Activated CD4-positive, alpha-beta T cell treated with anti-CD3 and anti-CD28 coated beads, Interleukin-2, amount 10 ng/mL, durations not matched to agents 7 days and 5 days (primary cell): ENCODE results near the gene RBM11. TPM values are rescaled to one million over a fixed set of nuclear protein-coding genes. Genes with fewer than 3 reads are reported as not detected.
A peak's percentile ranks its signal among the peaks of the same experiment; 100 is the strongest.

ENCODE experiments used
- CTCF ChIA-PET: fragments of 350-600 bp; sonication (Branson Sonifier 250); formaldehyde crosslinking; loops from one replicate; lab custom pipeline; 2021; ENCODE audit warnings: antibody characterized with exemption; lab: Charles Lee
- POLR2A ChIA-PET: fragments of 350-600 bp; sonication (Branson Sonifier 250); formaldehyde crosslinking; loops from one replicate; lab custom pipeline; 2021; ENCODE audit warnings: antibody characterized with exemption; lab: Charles Lee
- DNase-seq: peaks from one replicate; pipeline ENCODE4 v3.0.0-alpha.2; 2020
- H3K27ac Mint-ChIP-seq: one replicate; pipeline ENCODE4 v1.8.0; 2021; ENCODE audit warnings: mild to moderate bottlenecking, moderate library complexity, mixed read lengths
- H3K27me3 Mint-ChIP-seq: one replicate; pipeline ENCODE4 v1.8.0; 2021; ENCODE audit warnings: mixed read lengths
- H3K36me3 Mint-ChIP-seq: one replicate; pipeline ENCODE4 v1.8.0; 2021; ENCODE audit warnings: low read depth, mixed read lengths
- H3K4me1 Mint-ChIP-seq: one replicate; pipeline ENCODE4 v1.8.0; 2021; ENCODE audit warnings: mixed read lengths
- H3K4me3 Mint-ChIP-seq: one replicate; pipeline ENCODE4 v1.8.0; 2021; ENCODE audit warnings: mild to moderate bottlenecking, moderate library complexity, mixed read lengths
- H3K9me3 Mint-ChIP-seq: one replicate; pipeline ENCODE4 v1.8.0; 2021; ENCODE audit warnings: mixed read lengths
- total RNA-seq, 2 experiments: library from RNA; stranded (reverse); gene quantifications; one replicate each; pipeline ENCODE4 v1.2.3, GENCODE V29; 2021

The RBM11 gene
- total RNA-seq, 2 experiments from 2014 or later, result 1.6 to 1.8 TPM

GRCh38 chr21:14244911-14245310 is 29.0 kb downstream of the RBM11 start:
- no peak overlapping the region for H3K4me3 Mint-ChIP-seq
- ChIA-PET CTCF (interaction anchor here (0.7 kb wide), 1 partner anchor 15 kb away, joined by 3 read pairs; no protein-coding TSS in a partner anchor), POLR2A (no interaction called here)
- peaks cover 8% of the 10 kb centered on the region for H3K27me3 Mint-ChIP-seq
- no peaks in the 10 kb centered on the region for H3K9me3 Mint-ChIP-seq
- H3K27ac Mint-ChIP-seq, result no peak overlapping the region
- H3K36me3 Mint-ChIP-seq, result no peaks in the 10 kb centered on the region
- no peak for DNase-seq
- peaks cover 6% of the 10 kb centered on the region for H3K4me1 Mint-ChIP-seq

GRCh38 chr21:14245711-14246110 is 29.8 kb downstream of the RBM11 start:
- Mint-ChIP-seq H3K27ac (no peak overlapping the region), H3K4me3 (no peak overlapping the region), H3K4me1 (peaks cover 6% of the 10 kb centered on the region), H3K9me3 (no peaks in the 10 kb centered on the region), H3K36me3 (no peaks in the 10 kb centered on the region), H3K27me3 (peaks cover 8% of the 10 kb centered on the region)
- ChIA-PET CTCF (no interaction called here), POLR2A (interaction anchor here (0.6 kb wide), 1 partner anchor 277 kb away, joined by 3 read pairs; no protein-coding TSS in a partner anchor)
- DNase-seq, result no peak

- peaks cover 6% of the 10 kb centered on the region for H3K27me3 Mint-ChIP-seq
- no peak overlapping the region for H3K27ac Mint-ChIP-seq
- no peak overlapping the region for H3K4me3 Mint-ChIP-seq
- CTCF ChIA-PET, result interaction anchor here (0.7 kb wide), 1 partner anchor 157 kb away, joined by 3 read pairs; no protein-coding TSS in a partner anchor
- POLR2A ChIA-PET, result no interaction called here
- DNase-seq, result no peak
- H3K36me3 Mint-ChIP-seq, result no peaks in the 10 kb centered on the region
- no peaks in the 10 kb centered on the region for H3K9me3 Mint-ChIP-seq
- peaks cover 7% of the 10 kb centered on the region for H3K4me1 Mint-ChIP-seq
These were observed 35.4 kb downstream of the RBM11 start for GRCh38 chr21:14251336-14251735.

GRCh38 chr21:14259747-14260146 is 43.8 kb downstream of the RBM11 start:
- Mint-ChIP-seq H3K27me3 (peaks cover 9% of the 10 kb centered on the region), H3K4me1 (no peaks in the 10 kb centered on the region), H3K27ac (no peak overlapping the region), H3K9me3 (no peaks in the 10 kb centered on the region), H3K36me3 (no peaks in the 10 kb centered on the region), H3K4me3 (no peak overlapping the region)
- CTCF ChIA-PET, result interaction anchor here (0.6 to 1.4 kb wide), 3 partner anchors 15 to 34 kb away, joined by 3 to 6 read pairs (median 3); no protein-coding TSS in a partner anchor
- DNase-seq, result no peak
- POLR2A ChIA-PET, result no interaction called here

- DNase-seq, result no peak
- Mint-ChIP-seq H3K4me1 (no peaks in the 10 kb centered on the region), H3K4me3 (no peak overlapping the region), H3K27me3 (peaks cover 9% of the 10 kb centered on the region), H3K9me3 (no peaks in the 10 kb centered on the region), H3K36me3 (no peaks in the 10 kb centered on the region), H3K27ac (no peak overlapping the region)
- ChIA-PET POLR2A (no interaction called here), CTCF (interaction anchor here (0.6 to 1.4 kb wide), 3 partner anchors 15 to 34 kb away, joined by 3 to 6 read pairs (median 3); no protein-coding TSS in a partner anchor)
These were observed 44.3 kb downstream of the RBM11 start for GRCh38 chr21:14260174-14260764.

- no peaks in the 10 kb centered on the region for H3K4me1 Mint-ChIP-seq
- H3K27ac Mint-ChIP-seq, result no peak overlapping the region
- H3K36me3 Mint-ChIP-seq, result no peaks in the 10 kb centered on the region
- peaks cover 9% of the 10 kb centered on the region for H3K27me3 Mint-ChIP-seq
- no peak overlapping the region for H3K4me3 Mint-ChIP-seq
- DNase-seq, result no peak
- CTCF ChIA-PET, result interaction anchor here (0.8 to 1.0 kb wide), 2 partner anchors 8 to 14 kb away, joined by 3 to 4 read pairs; no protein-coding TSS in a partner anchor
- H3K9me3 Mint-ChIP-seq, result no peaks in the 10 kb centered on the region
- POLR2A ChIA-PET, result no interaction called here
These were observed 46.1 kb downstream of the RBM11 start for GRCh38 chr21:14262039-14262438.

- ChIA-PET POLR2A (no interaction called here), CTCF (no interaction called here)
- H3K9me3 Mint-ChIP-seq, result no peaks in the 10 kb centered on the region
- no peaks in the 10 kb centered on the region for H3K36me3 Mint-ChIP-seq
- H3K27me3 Mint-ChIP-seq, result peaks cover 9% of the 10 kb centered on the region
- H3K4me3 Mint-ChIP-seq, result no peak overlapping the region
- H3K27ac Mint-ChIP-seq, result no peak overlapping the region
- no peaks in the 10 kb centered on the region for H3K4me1 Mint-ChIP-seq
- DNase-seq, result no peak
These were observed 47.9 kb downstream of the RBM11 start for GRCh38 chr21:14263879-14264278.

GRCh38 chr21:14265023-14265422 is 49.1 kb downstream of the RBM11 start:
- peaks cover 6% of the 10 kb centered on the region for H3K27me3 Mint-ChIP-seq
- DNase-seq, result no peak
- H3K36me3 Mint-ChIP-seq, result no peaks in the 10 kb centered on the region
- H3K27ac Mint-ChIP-seq, result no peak overlapping the region
- ChIA-PET POLR2A (no interaction called here), CTCF (no interaction called here)
- H3K4me3 Mint-ChIP-seq, result no peak overlapping the region
- H3K4me1 Mint-ChIP-seq, result no peaks in the 10 kb centered on the region
- H3K9me3 Mint-ChIP-seq, result no peaks in the 10 kb centered on the region

- POLR2A ChIA-PET, result no interaction called here
- Mint-ChIP-seq H3K4me3 (no peak overlapping the region), H3K36me3 (no peaks in the 10 kb centered on the region), H3K27ac (no peak overlapping the region), H3K9me3 (no peaks in the 10 kb centered on the region), H3K27me3 (peaks cover 11% of the 10 kb centered on the region), H3K4me1 (no peaks in the 10 kb centered on the region)
- CTCF ChIA-PET, result no interaction called here
- no peak for DNase-seq
These were observed 51.1 kb downstream of the RBM11 start for GRCh38 chr21:14267076-14267475.

GRCh38 chr21:14270631-14271030 is 54.7 kb downstream of the RBM11 start:
- Mint-ChIP-seq H3K4me3 (no peak overlapping the region), H3K4me1 (peaks cover 11% of the 10 kb centered on the region), H3K9me3 (no peaks in the 10 kb centered on the region), H3K36me3 (no peaks in the 10 kb centered on the region), H3K27ac (no peak overlapping the region), H3K27me3 (peaks cover 27% of the 10 kb centered on the region)
- POLR2A ChIA-PET, result no interaction called here
- CTCF ChIA-PET, result interaction anchor here (0.5 kb wide), 1 partner anchor 290 kb away, joined by 3 read pairs; no protein-coding TSS in a partner anchor
- no peak for DNase-seq

GRCh38 chr21:14271053-14271452 is 55.1 kb downstream of the RBM11 start:
- no peaks in the 10 kb centered on the region for H3K9me3 Mint-ChIP-seq
- DNase-seq, result no peak
- peaks cover 11% of the 10 kb centered on the region for H3K4me1 Mint-ChIP-seq
- no peak overlapping the region for H3K27ac Mint-ChIP-seq
- ChIA-PET POLR2A (no interaction called here), CTCF (no interaction called here)
- no peak overlapping the region for H3K4me3 Mint-ChIP-seq
- no peaks in the 10 kb centered on the region for H3K36me3 Mint-ChIP-seq
- peaks cover 31% of the 10 kb centered on the region for H3K27me3 Mint-ChIP-seq

- H3K9me3 Mint-ChIP-seq, result no peaks in the 10 kb centered on the region
- no peak for DNase-seq
- H3K4me1 Mint-ChIP-seq, result peaks cover 11% of the 10 kb centered on the region
- no peak overlapping the region for H3K27ac Mint-ChIP-seq
- ChIA-PET CTCF (no interaction called here), POLR2A (no interaction called here)
- no peaks in the 10 kb centered on the region for H3K36me3 Mint-ChIP-seq
- H3K4me3 Mint-ChIP-seq, result no peak overlapping the region
- peaks cover 31% of the 10 kb centered on the region for H3K27me3 Mint-ChIP-seq
These were observed 55.7 kb downstream of the RBM11 start for GRCh38 chr21:14271641-14272040.

GRCh38 chr21:14273736-14274538 is 58.0 kb downstream of the RBM11 start:
- CTCF ChIA-PET, result interaction anchor here (0.6 kb wide), 1 partner anchor 197 kb away, joined by 3 read pairs; no protein-coding TSS in a partner anchor
- H3K36me3 Mint-ChIP-seq, result no peaks in the 10 kb centered on the region
- H3K27me3 Mint-ChIP-seq, result peaks cover 31% of the 10 kb centered on the region
- POLR2A ChIA-PET, result no interaction called here
- H3K4me1 Mint-ChIP-seq, result peaks cover 11% of the 10 kb centered on the region
- DNase-seq, result no peak
- no peaks in the 10 kb centered on the region for H3K9me3 Mint-ChIP-seq
- H3K27ac Mint-ChIP-seq, result no peak overlapping the region
- peak overlapping the region; percentile 63 for H3K4me3 Mint-ChIP-seq
